WTC11 (cell line): ENCODE results near the gene CNTNAP2.

Experiments used
- CTCF ChIP-seq: fragments of 200-600 bp; IDR thresholded peaks from 2 replicates; pipeline ENCODE4 v1.8.0; 2022; ENCODE audit warnings: antibody characterized with exemption
- E2F1 ChIP-seq: sonication (generic); formaldehyde crosslinking; IDR thresholded peaks from 2 replicates; pipeline ENCODE4 v1.8.0; 2022; ENCODE audit warnings: mild to moderate bottlenecking, missing genetic modification reagents
- FOXJ3 ChIP-seq: sonication (generic); formaldehyde crosslinking; IDR thresholded peaks from 2 replicates; pipeline ENCODE4 v1.9.0; 2021; ENCODE audit warnings: missing genetic modification reagents, mild to moderate bottlenecking, borderline replicate concordance
- FOXK1 ChIP-seq: sonication (generic); formaldehyde crosslinking; IDR thresholded peaks from 2 replicates; pipeline ENCODE4 v1.8.0; 2022; ENCODE audit warnings: mild to moderate bottlenecking, moderate library complexity, missing genetic modification reagents
- NR2C2 ChIP-seq: sonication (generic); formaldehyde crosslinking; IDR thresholded peaks from 2 replicates; pipeline ENCODE4 v1.8.0; 2022; ENCODE audit warnings: mild to moderate bottlenecking, missing genetic modification reagents
- SP1 ChIP-seq: sonication (generic); formaldehyde crosslinking; conservative IDR thresholded peaks from 2 replicates; pipeline ENCODE4 v1.8.1; 2022; ENCODE audit warnings: missing genetic modification reagents
- USF2 ChIP-seq: sonication (generic); formaldehyde crosslinking; IDR thresholded peaks from 2 replicates; pipeline ENCODE4 v1.8.1; 2023; ENCODE audit warnings: mild to moderate bottlenecking, missing genetic modification reagents, moderate library complexity
- ZSCAN18 ChIP-seq: fragments of 250-450 bp; sonication (Bioruptor Pico); IDR thresholded peaks from 2 replicates; pipeline ENCODE4 v2.1.2; 2022; ENCODE audit warnings: mild to moderate bottlenecking, moderate library complexity

GRCh38 chr7:147968046-147968610 is 1851.5 kb downstream of the CNTNAP2 start:
- TF ChIP-seq CTCF (no peak), FOXJ3 (no peak), NR2C2 (CRISPR knock-in tag) (no peak), ZSCAN18 (CRISPR knock-in tag) (no peak), SP1 (no peak), FOXK1 (CRISPR knock-in tag) (no peak), USF2 (no peak), E2F1 (no peak)
